ENCODE measurements around the gene HELZ. TPM values are rescaled to one million over a fixed set of nuclear protein-coding genes. Genes with fewer than 3 reads are reported as not detected.

Gene HELZ
- total and polyA plus RNA-seq, 2 of the 8 experiments (the other 6 are each of a cell fraction or from before 2014, with no cell fraction given), result 10.0 to 48.7 TPM

- Histone ChIP-seq H3K9ac (replicated peaks in 1 of 4; ENCODE audit: extremely low read depth in 1 of 4, low read depth in 3 of 4, low read length in 3 of 4) (no peak overlapping the region; a peak in 1 of 7 replicates), H3K18ac (ENCODE audit: extremely low read depth, low read length) (no peak overlapping the region), H3K36me3 (ENCODE audit: control insufficient read depth in 2 of 4, insufficient read depth in 4 of 4, low read length in 3 of 4) (no peaks in the 10 kb centered on the region), H2BK5ac (ENCODE audit: low read depth, low read length) (no peak overlapping the region), H3K79me1 (ENCODE audit: low read depth, low read length) (no peaks in the 10 kb centered on the region), H3K4ac (replicated peaks; ENCODE audit: insufficient read length, low read depth, low read length) (no peak overlapping the region), H3K4me2 (ENCODE audit: insufficient read depth in 1 of 2, low read depth in 2 of 2, low read length in 2 of 2) (no peak overlapping the region), H4K20me1 (replicated peaks in 1 of 2; ENCODE audit: control insufficient read depth in 1 of 2, insufficient read depth in 2 of 2, low read length in 2 of 2) (no peaks in the 10 kb centered on the region), H2AK5ac (ENCODE audit: low read depth, low read length) (no peak overlapping the region), H3K27me3 (replicated peaks in 1 of 4; ENCODE audit: control insufficient read depth in 3 of 4, extremely low read depth in 1 of 4, insufficient read depth in 3 of 4, low read length in 3 of 4) (no peaks in the 10 kb centered on the region), H2BK15ac (ENCODE audit: low read length) (no peak overlapping the region), H3K23me2 (ENCODE audit: low read depth, low read length) (no peaks in the 10 kb centered on the region), H4K5ac (ENCODE audit: insufficient read length, low read depth, low read length) (no peak overlapping the region), H3K56ac (replicated peaks; ENCODE audit: insufficient read length, low read depth, low read length) (no peak overlapping the region), H4K91ac (replicated peaks; ENCODE audit: insufficient read length, low read length) (no peak overlapping the region), H3K9me3 (ENCODE audit: insufficient read depth in 2 of 2, low read depth in 1 of 2, low read length in 1 of 2) (no peaks in the 10 kb centered on the region), H3K4me3 (ENCODE audit: extremely low read depth in 1 of 4, insufficient read depth in 2 of 4, low read depth in 3 of 4, low read length in 4 of 4) (no peak overlapping the region), H3K27ac (ENCODE audit: low read depth, low read length) (no peak overlapping the region), H3K4me1 (replicated peaks in 1 of 4; ENCODE audit: control insufficient read depth in 3 of 4, insufficient read depth in 4 of 4, low read length in 3 of 4) (peaks cover 0 to 7% (median 0%) of the 10 kb centered on the region in 4 experiments; a peak in 1 of 7 replicates), H3K79me2 (ENCODE audit: control insufficient read depth in 1 of 2, insufficient read depth in 2 of 2, low read length in 2 of 2) (no peaks in the 10 kb centered on the region), H2BK120ac (replicated peaks; ENCODE audit: low read depth, low read length) (no peak overlapping the region), H3K14ac (ENCODE audit: insufficient read length) (no peak overlapping the region), H2AFZ (ENCODE audit: low read length) (peak overlapping the region; percentile 85; the same call in 1 of the 2 replicates), H2BK12ac (ENCODE audit: low read depth, low read length) (no peak overlapping the region), H3K23ac (ENCODE audit: insufficient read length) (no peak overlapping the region), H4K8ac (ENCODE audit: extremely low read depth, insufficient read depth, low read length) (no peak overlapping the region; the same call in 1 of the 2 replicates), H2BK20ac (ENCODE audit: low read length) (no peak overlapping the region)
- 72% methylated on average over 9 of the region's 14 CpGs; no CpG with 5 or more reads in 1 of the 2 experiments for WGBS, 2 experiments (ENCODE audit: extremely low coverage in 1 of 2, insufficient coverage in 1 of 2, insufficient read length in 1 of 2, insufficient replicate concordance in 2 of 2, low coverage in 1 of 2, low lambda C conversion rate in 2 of 2, missing lambda C conversion rate in 1 of 2)
- FAIRE-seq, result no peak
- ChIA-PET POLR2A (ENCODE audit: partially characterized antibody) (interaction anchor here (0.6 to 1.4 kb wide), 2 partner anchors 9 to 33 kb away, joined by 3 to 4 read pairs; no protein-coding TSS in a partner anchor), CTCF (ENCODE audit: partially characterized antibody) (interaction anchor here (0.6 to 23.4 kb wide), 6 partner anchors 13 to 1871 kb away, joined by 3 to 253 read pairs (median 4); no protein-coding TSS in a partner anchor)
- DNase-seq (ENCODE audit: low read depth in 1 of 2, low spot score in 2 of 2), result no peak
- no peak for TF ChIP-seq CHD1 (IDR thresholded peaks at IDR 0.05; ENCODE audit: low read depth, low read length)
- no peak for TF ChIP-seq KDM4A (IDR thresholded peaks at IDR 0.05; ENCODE audit: low read depth, low read length, severe bottlenecking)
- TF ChIP-seq HDAC6 (IDR thresholded peaks at IDR 0.05; ENCODE audit: low read depth, low read length), result no peak
- TF ChIP-seq SUZ12 (IDR thresholded peaks at IDR 0.05; ENCODE audit: low read length), result no peak
Observed at GRCh38 chr17:67289181-67289876, 44.3 kb upstream of the HELZ start.
